Measurements from ENCODE around the gene TEC.

The TEC gene

GRCh38 chr4:48162162-48162561 is 107.5 kb downstream of the TEC start:
- no peak for TF ChIP-seq POLR2A (IDR thresholded peaks at IDR 0.05; ENCODE audit: low read length)
- no peak for TF ChIP-seq GATA1 (IDR thresholded peaks at IDR 0.05; ENCODE audit: low read depth, low read length)

GRCh38 chr4:48157271-48157670 is 112.4 kb downstream of the TEC start:
- no peak for TF ChIP-seq POLR2A (IDR thresholded peaks at IDR 0.05; ENCODE audit: low read length)
- TF ChIP-seq GATA1 (IDR thresholded peaks at IDR 0.05; ENCODE audit: low read depth, low read length), result no peak
- DNase-seq, result no peak

More at GRCh38 chr4:48162162-48162561, 107.5 kb downstream of the TEC start:
- no peak for DNase-seq

- TF ChIP-seq POLR2A (IDR thresholded peaks at IDR 0.05; ENCODE audit: low read length) (no peak), GATA1 (IDR thresholded peaks at IDR 0.05; ENCODE audit: low read depth, low read length) (no peak)
- no peak for DNase-seq
Observed at GRCh38 chr4:48156423-48156822, 113.2 kb downstream of the TEC start.

- no peak for DNase-seq
- no peak for TF ChIP-seq POLR2A (IDR thresholded peaks at IDR 0.05; ENCODE audit: low read length)
- TF ChIP-seq GATA1 (IDR thresholded peaks at IDR 0.05; ENCODE audit: low read depth, low read length), result no peak
Observed at GRCh38 chr4:48153791-48154550, 115.7 kb downstream of the TEC start.

GRCh38 chr4:48152259-48152658 is 117.4 kb downstream of the TEC start:
- DNase-seq, result no peak
- no peak for TF ChIP-seq POLR2A (IDR thresholded peaks at IDR 0.05; ENCODE audit: low read length)
- TF ChIP-seq GATA1 (IDR thresholded peaks at IDR 0.05; ENCODE audit: low read depth, low read length), result no peak

- no peak for DNase-seq
- TF ChIP-seq POLR2A (IDR thresholded peaks at IDR 0.05; ENCODE audit: low read length), result no peak
- no peak for TF ChIP-seq GATA1 (IDR thresholded peaks at IDR 0.05; ENCODE audit: low read depth, low read length)
Observed at GRCh38 chr4:48149827-48150370, 119.7 kb downstream of the TEC start.

GRCh38 chr4:48147621-48148020 is 122.0 kb downstream of the TEC start:
- DNase-seq, result no peak
- TF ChIP-seq POLR2A (IDR thresholded peaks at IDR 0.05; ENCODE audit: low read length), result no peak
- no peak for TF ChIP-seq GATA1 (IDR thresholded peaks at IDR 0.05; ENCODE audit: low read depth, low read length)

GRCh38 chr4:48141048-48141447 is 128.6 kb downstream of the TEC start:
- peak; percentile 48 to 62 for DNase-seq
- TF ChIP-seq POLR2A (IDR thresholded peaks at IDR 0.05; ENCODE audit: low read length) (no peak), GATA1 (IDR thresholded peaks at IDR 0.05; ENCODE audit: low read depth, low read length) (no peak)

GRCh38 chr4:48139691-48140090 is 129.9 kb downstream of the TEC start:
- DNase-seq, result peak; percentile 4 to 28
- TF ChIP-seq POLR2A (IDR thresholded peaks at IDR 0.05; ENCODE audit: low read length), result no peak
- TF ChIP-seq GATA1 (IDR thresholded peaks at IDR 0.05; ENCODE audit: low read depth, low read length), result no peak

GRCh38 chr4:48138936-48139335 is 130.7 kb downstream of the TEC start:
- no peak for DNase-seq
- TF ChIP-seq POLR2A (IDR thresholded peaks at IDR 0.05; ENCODE audit: low read length) (no peak), GATA1 (IDR thresholded peaks at IDR 0.05; ENCODE audit: low read depth, low read length) (no peak)

GRCh38 chr4:48138511-48138910 is 131.1 kb downstream of the TEC start:
- DNase-seq, result no peak
- no peak for TF ChIP-seq POLR2A (IDR thresholded peaks at IDR 0.05; ENCODE audit: low read length)
- TF ChIP-seq GATA1 (IDR thresholded peaks at IDR 0.05; ENCODE audit: low read depth, low read length), result no peak

GRCh38 chr4:48137846-48138245 is 131.8 kb downstream of the TEC start:
- TF ChIP-seq POLR2A (IDR thresholded peaks at IDR 0.05; ENCODE audit: low read length) (no peak), GATA1 (IDR thresholded peaks at IDR 0.05; ENCODE audit: low read depth, low read length) (no peak)
- no peak for DNase-seq

- DNase-seq, result no peak
- TF ChIP-seq GATA1 (IDR thresholded peaks at IDR 0.05; ENCODE audit: low read depth, low read length), result no peak
Observed at GRCh38 chr4:48134081-48134480, 135.6 kb downstream of the TEC start, which contains the start of gene TXK. TSS of gene TXK (minus strand) at chr4:48134250. CDS start at chr4:48134170, 80 bp downstream.

GRCh38 chr4:48133669-48134068 is 136.0 kb downstream of the TEC start:
- DNase-seq, result peak in 1 of 2 experiments; percentile 12
- no peak for TF ChIP-seq POLR2A (IDR thresholded peaks at IDR 0.05; ENCODE audit: low read length)
- TF ChIP-seq GATA1 (IDR thresholded peaks at IDR 0.05; ENCODE audit: low read depth, low read length), result no peak

- TF ChIP-seq GATA1 (IDR thresholded peaks at IDR 0.05; ENCODE audit: low read depth, low read length) (no peak), POLR2A (IDR thresholded peaks at IDR 0.05; ENCODE audit: low read length) (no peak)
- DNase-seq, result no peak
Observed at GRCh38 chr4:48131736-48132135, 137.9 kb downstream of the TEC start.

All from erythroblast (primary cell).